Neuronal stem cell (in vitro differentiated cells): ENCODE results near the gene COL1A1.

Experiments
- DNase-seq: peaks from one replicate; pipeline ENCODE4 v3.0.0-alpha.2; 2013; ENCODE audit warnings: low spot score
- H2AFZ ChIP-seq: one replicate; pipeline ENCODE4 v1.6.1; 2013; ENCODE audit warnings: mild to moderate bottlenecking, low read length, inconsistent platforms
- H2AK5ac ChIP-seq: 2 replicates; pipeline ENCODE4 v1.6.1; 2013; ENCODE audit warnings: low read depth, mild to moderate bottlenecking, inconsistent platforms, low read length, moderate library complexity, mixed read lengths
- H2BK120ac ChIP-seq: 2 replicates; pipeline ENCODE4 v1.6.1; 2013; ENCODE audit warnings: low read depth, mild to moderate bottlenecking, inconsistent platforms, low read length, moderate library complexity, mixed read lengths
- H2BK12ac ChIP-seq: one replicate; pipeline ENCODE4 v1.6.1; 2013; ENCODE audit warnings: low read length, inconsistent platforms
- H2BK15ac ChIP-seq: 2 replicates; pipeline ENCODE4 v1.6.1; 2013; ENCODE audit warnings: mild to moderate bottlenecking, low read length, inconsistent platforms, mixed read lengths
- H2BK5ac ChIP-seq: one replicate; pipeline ENCODE4 v1.6.1; 2013; ENCODE audit warnings: inconsistent platforms, mild to moderate bottlenecking, low read length, moderate library complexity
- H3K14ac ChIP-seq: one replicate; pipeline ENCODE4 v1.6.1; 2013; ENCODE audit warnings: low read length, inconsistent platforms
- H3K18ac ChIP-seq: 2 replicates; pipeline ENCODE4 v1.6.1; 2013; ENCODE audit warnings: low read length, inconsistent platforms
- H3K23ac ChIP-seq: 2 replicates; pipeline ENCODE4 v1.6.1; 2013; ENCODE audit warnings: low read depth, mild to moderate bottlenecking, mixed read lengths, low read length, inconsistent platforms; ENCODE audit not compliant: poor library complexity
- H3K27ac ChIP-seq: replicated peaks from 3 replicates; pipeline ENCODE4 v1.5.1; 2013; ENCODE audit warnings: low read length, inconsistent platforms
- H3K27me3 ChIP-seq, 3 experiments: 2 replicates each; pipeline ENCODE4 v1.6.1; 2013; ENCODE audit warnings: low read length in 3 of 3, mild to moderate bottlenecking in 2 of 3, inconsistent platforms in 1 of 3, low read depth in 1 of 3, mixed read lengths in 1 of 3, moderate library complexity in 1 of 3; ENCODE audit not compliant: control insufficient read depth in 3 of 3, insufficient read depth in 3 of 3
- H3K36me3 ChIP-seq, 2 donors: replicated peaks in 1 of 2; 2 replicates each; pipeline ENCODE4 v1.6.1; 2013; ENCODE audit warnings: low read length in 2 of 2; ENCODE audit not compliant: control insufficient read depth in 2 of 2, insufficient read depth in 2 of 2
- H3K4ac ChIP-seq: 2 replicates; pipeline ENCODE4 v1.6.1; 2013; ENCODE audit warnings: inconsistent platforms, mild to moderate bottlenecking, low read length, moderate library complexity
- H3K4me1 ChIP-seq, 2 donors: 1 replicate in 1 of 2; 2 replicates in 1 of 2; pipeline ENCODE4 v1.6.1; 2013; ENCODE audit warnings: low read length in 2 of 2, low read depth in 1 of 2; ENCODE audit not compliant: control insufficient read depth in 2 of 2, insufficient read depth in 1 of 2
- H3K4me2 ChIP-seq: one replicate; pipeline ENCODE4 v1.6.1; 2013; ENCODE audit warnings: mild to moderate bottlenecking, low read length, inconsistent platforms; ENCODE audit not compliant: insufficient read depth, poor library complexity, severe bottlenecking
- H3K4me3 ChIP-seq, 2 donors: 2 replicates each; pipeline ENCODE4 v1.5.1; 2013; ENCODE audit warnings: low read length in 2 of 2, mild to moderate bottlenecking in 2 of 2, inconsistent platforms in 1 of 2, moderate library complexity in 1 of 2
- H3K79me1 ChIP-seq: one replicate; pipeline ENCODE4 v1.6.1; 2013; ENCODE audit warnings: low read depth, mild to moderate bottlenecking, inconsistent platforms, low read length, moderate library complexity
- H3K9ac ChIP-seq: one replicate; pipeline ENCODE4 v1.6.1; 2013; ENCODE audit warnings: mild to moderate bottlenecking, low read depth, low read length, inconsistent platforms; ENCODE audit not compliant: poor library complexity
- H3K9me3 ChIP-seq, 2 donors: replicated peaks in 1 of 2; 2 replicates each; pipeline versions ENCODE3 to v1.6.1; 2013; ENCODE audit warnings: low read length in 2 of 2, mild to moderate bottlenecking in 2 of 2, inconsistent platforms in 1 of 2, low read depth in 1 of 2, mixed read lengths in 1 of 2, moderate library complexity in 1 of 2; ENCODE audit not compliant: control insufficient read depth in 2 of 2, insufficient read depth in 1 of 2
- H4K8ac ChIP-seq: one replicate; pipeline ENCODE4 v1.6.1; 2013; ENCODE audit warnings: low read depth, mild to moderate bottlenecking, inconsistent platforms, low read length, moderate library complexity
- H4K91ac ChIP-seq: one replicate; pipeline ENCODE4 v1.6.1; 2013; ENCODE audit warnings: low read length, low read depth, mild to moderate bottlenecking, inconsistent platforms; ENCODE audit not compliant: poor library complexity
- whole genome bisulfite sequencing, 2 donors: extraction: QIAGEN DNeasy Blood & Tissue Kit; methylation state at CpG; one replicate each; pipeline ENCODE4 v1.1.7; 2013; ENCODE audit warnings: missing lambda C conversion rate in 2 of 2, mixed read lengths in 1 of 2; ENCODE audit not compliant: insufficient read length in 2 of 2, insufficient replicate concordance in 1 of 2; ENCODE audit errors: extremely low coverage in 2 of 2; 5-methylcytosine and 5-hydroxymethylcytosine counted together

The COL1A1 gene

DNA sequence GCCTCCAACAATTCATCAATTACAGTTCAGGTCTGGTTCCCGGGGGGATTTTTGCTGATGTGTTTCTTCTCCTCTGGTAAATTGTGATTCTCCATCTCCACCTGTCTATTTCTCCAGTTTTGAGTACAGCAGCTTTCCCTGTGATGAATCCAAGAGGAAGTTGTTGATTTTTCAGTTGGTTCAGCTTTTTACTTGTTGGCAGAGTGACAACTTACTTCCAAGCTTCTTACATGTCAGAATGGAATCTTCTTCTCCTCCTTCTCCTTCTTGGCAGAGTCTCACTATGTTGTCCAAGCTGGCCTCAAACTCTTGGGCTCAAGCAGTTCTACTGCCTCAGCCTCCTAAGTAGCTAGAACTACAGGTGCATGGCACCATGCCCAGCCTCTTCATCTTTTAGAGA is 39.4 kb upstream of the COL1A1 start:
- no peak overlapping the region for H4K8ac ChIP-seq
- H3K18ac ChIP-seq, result no peak overlapping the region
- H3K4me2 ChIP-seq, result no peak overlapping the region
- DNase-seq, result no peak
- no peak overlapping the region for H2BK120ac ChIP-seq
- H3K27me3 ChIP-seq, result no peaks in the 10 kb centered on the region
- no peak overlapping the region for H3K4me3 ChIP-seq
- no peak overlapping the region for H3K27ac ChIP-seq
- no peaks in the 10 kb centered on the region for H3K79me1 ChIP-seq
- no peak overlapping the region for H2BK5ac ChIP-seq
- H3K36me3 ChIP-seq, result no peaks in the 10 kb centered on the region
- no peak overlapping the region for H3K9ac ChIP-seq
- H3K4me1 ChIP-seq, result no peaks in the 10 kb centered on the region
- peaks cover 0 to 3% of the 10 kb centered on the region in 2 donors for H3K9me3 ChIP-seq
- H4K91ac ChIP-seq, result no peak overlapping the region
- no peak overlapping the region for H2AK5ac ChIP-seq
- no peak overlapping the region for H3K14ac ChIP-seq
- no peak overlapping the region for H2AFZ ChIP-seq
- WGBS, 2 donors, result no CpG with 5 or more reads among the region's 1 CpG
- no peak overlapping the region for H2BK12ac ChIP-seq
- no peak overlapping the region for H3K4ac ChIP-seq
- H3K23ac ChIP-seq, result no peak overlapping the region
- no peak overlapping the region for H2BK15ac ChIP-seq

DNA sequence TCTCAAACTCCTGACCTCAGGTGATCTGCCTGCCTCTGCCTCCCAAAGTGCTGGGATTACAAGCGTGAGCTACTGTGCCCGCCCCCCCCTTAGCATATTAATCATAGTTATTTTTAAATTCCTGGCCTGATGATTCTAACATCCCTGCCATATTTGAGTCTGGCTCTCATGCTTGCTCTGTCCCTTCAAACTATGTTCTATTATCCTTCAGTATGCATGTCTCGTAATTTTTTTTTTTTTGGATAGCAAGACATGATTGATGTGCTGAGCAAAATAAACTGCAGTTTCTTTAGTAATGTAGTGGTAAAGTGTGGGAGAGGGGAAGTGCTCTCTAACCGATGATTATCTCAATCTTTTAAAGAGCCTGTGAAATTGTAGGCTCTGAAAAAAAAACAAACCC is 38.5 kb upstream of the COL1A1 start:
- Histone ChIP-seq H2BK12ac (no peak overlapping the region), H4K8ac (no peak overlapping the region), H3K18ac (no peak overlapping the region), H2BK120ac (no peak overlapping the region), H3K79me1 (no peaks in the 10 kb centered on the region), H2AK5ac (no peak overlapping the region), H2BK5ac (no peak overlapping the region), H3K4me3 (no peak overlapping the region), H2BK15ac (no peak overlapping the region), H3K4me1 (no peaks in the 10 kb centered on the region), H3K9ac (no peak overlapping the region), H3K23ac (no peak overlapping the region), H3K27ac (no peak overlapping the region), H3K4me2 (no peak overlapping the region), H3K9me3 (peaks cover 0 to 3% of the 10 kb centered on the region in 2 donors), H2AFZ (no peak overlapping the region), H3K14ac (no peak overlapping the region), H3K27me3 (no peaks in the 10 kb centered on the region), H3K36me3 (no peaks in the 10 kb centered on the region), H4K91ac (no peak overlapping the region), H3K4ac (no peak overlapping the region)
- no CpG with 5 or more reads among the region's 4 CpGs for WGBS, 2 donors
- no peak for DNase-seq

- no peak overlapping the region for H3K4ac ChIP-seq
- H3K9ac ChIP-seq, result no peak overlapping the region
- no peaks in the 10 kb centered on the region for H3K4me1 ChIP-seq
- H3K79me1 ChIP-seq, result no peaks in the 10 kb centered on the region
- no peak overlapping the region for H3K27ac ChIP-seq
- no peaks in the 10 kb centered on the region for H3K27me3 ChIP-seq
- H2BK5ac ChIP-seq, result no peak overlapping the region
- no peak overlapping the region for H3K23ac ChIP-seq
- H3K36me3 ChIP-seq, result no peaks in the 10 kb centered on the region
- no peak overlapping the region for H2AK5ac ChIP-seq
- no peak overlapping the region for H3K4me3 ChIP-seq
- DNase-seq, result no peak
- no peak overlapping the region for H2AFZ ChIP-seq
- no peak overlapping the region for H4K8ac ChIP-seq
- peaks cover 0 to 4% of the 10 kb centered on the region in 2 donors for H3K9me3 ChIP-seq
- no peak overlapping the region for H2BK15ac ChIP-seq
- no peak overlapping the region for H2BK12ac ChIP-seq
- H3K4me2 ChIP-seq, result no peak overlapping the region
- no peak overlapping the region for H4K91ac ChIP-seq
- H3K18ac ChIP-seq, result no peak overlapping the region
- H2BK120ac ChIP-seq, result no peak overlapping the region
- no peak overlapping the region for H3K14ac ChIP-seq
- no CpG with 5 or more reads among the region's 9 CpGs for WGBS, 2 donors
Measured at GRCh38 chr17:50238601-50239280, 37.3 kb upstream of the COL1A1 start.

DNA sequence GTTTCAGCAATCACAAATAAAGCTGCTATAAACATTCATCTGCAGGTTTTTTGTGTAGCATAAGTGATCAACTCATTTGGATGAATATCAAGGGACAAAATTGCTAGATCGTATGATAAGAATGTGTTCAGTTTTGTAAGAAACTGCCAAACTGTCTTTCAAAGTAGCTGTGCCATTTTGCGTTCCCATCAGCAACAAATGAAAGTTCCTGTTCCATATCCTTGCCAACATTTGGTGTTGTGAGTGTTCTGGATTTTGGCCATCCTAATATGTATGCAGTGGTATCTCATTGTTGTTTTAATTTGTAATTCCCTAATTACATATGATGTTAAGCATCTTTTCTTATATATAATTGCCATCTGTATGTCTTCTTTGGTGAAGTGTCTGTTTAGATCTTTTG is 36.5 kb upstream of the COL1A1 start:
- Histone ChIP-seq H4K91ac (no peak overlapping the region), H2AK5ac (no peak overlapping the region), H3K18ac (no peak overlapping the region), H3K4ac (no peak overlapping the region), H2BK120ac (no peak overlapping the region), H2BK5ac (no peak overlapping the region), H3K4me3 (no peak overlapping the region), H3K79me1 (no peaks in the 10 kb centered on the region), H3K36me3 (no peaks in the 10 kb centered on the region), H3K23ac (no peak overlapping the region), H2AFZ (no peak overlapping the region), H3K4me2 (no peak overlapping the region), H3K9ac (no peak overlapping the region), H4K8ac (no peak overlapping the region), H3K27me3 (no peaks in the 10 kb centered on the region), H2BK12ac (no peak overlapping the region), H3K27ac (no peak overlapping the region), H3K4me1 (no peaks in the 10 kb centered on the region), H3K14ac (no peak overlapping the region), H3K9me3 (peaks cover 0 to 4% of the 10 kb centered on the region in 2 donors), H2BK15ac (no peak overlapping the region)
- no peak for DNase-seq
- whole genome bisulfite sequencing, 2 donors, result no CpG with 5 or more reads among the region's 2 CpGs
